Inferior parietal cortex (tissue), 1 donor: ENCODE results near the gene SLC15A3.

Source experiments
- DNase-seq: peaks from one replicate; pipeline ENCODE4 v3.0.0-alpha.2; 2016; ENCODE audit errors: extremely low spot score

Gene SLC15A3

DNA sequence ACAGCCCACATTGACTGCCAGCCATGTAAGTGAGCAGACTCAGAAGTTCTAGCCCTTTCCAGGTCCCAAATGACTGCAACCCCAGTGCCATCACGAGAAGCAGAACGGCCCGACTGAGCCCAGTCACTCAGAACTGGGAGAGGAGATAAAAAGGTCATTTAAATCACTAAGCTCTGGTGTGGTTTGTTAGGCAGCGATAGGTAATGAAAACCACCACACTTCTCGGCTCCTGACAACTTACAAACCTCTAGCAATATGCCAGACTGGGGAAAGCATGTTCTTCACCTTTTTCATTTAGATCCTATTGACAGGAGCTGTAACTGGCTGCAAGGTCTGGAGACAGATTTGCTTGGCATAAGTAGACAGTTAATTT lies 6.7 kb downstream of the SLC15A3 start:
- no peak for DNase-seq

- no peak for DNase-seq
These were observed 7.3 kb downstream of the SLC15A3 start for GRCh38 chr11:60944490-60945294.

DNA sequence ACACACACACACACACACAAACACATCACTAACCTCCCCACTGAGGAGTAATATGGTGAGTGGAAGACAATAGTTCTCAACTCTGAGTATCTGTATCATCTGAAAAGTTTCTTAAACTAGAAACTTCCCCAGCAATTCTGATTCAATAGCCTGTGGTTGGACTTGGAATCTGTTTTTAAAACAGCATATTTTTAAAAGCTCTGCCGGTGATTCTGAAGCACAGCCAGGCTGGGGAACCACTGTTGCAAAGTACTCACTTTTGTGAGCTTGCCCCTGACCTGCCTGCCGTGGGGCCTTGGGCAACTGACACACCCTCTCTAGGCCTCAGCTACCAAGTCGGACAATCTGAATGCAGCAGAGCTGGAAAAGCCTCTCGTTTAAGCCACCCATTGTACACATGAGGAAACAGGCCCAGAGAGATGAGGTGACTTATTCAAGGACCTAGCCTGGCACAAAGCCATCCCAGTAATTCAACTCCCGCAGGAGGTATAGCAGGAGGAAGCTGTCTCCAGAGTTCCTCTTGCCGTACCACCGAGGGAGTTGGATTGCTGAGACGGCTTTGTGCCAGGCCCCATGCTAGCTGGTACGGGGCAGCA lies 8.9 kb downstream of the SLC15A3 start:
- DNase-seq, result no peak

DNA sequence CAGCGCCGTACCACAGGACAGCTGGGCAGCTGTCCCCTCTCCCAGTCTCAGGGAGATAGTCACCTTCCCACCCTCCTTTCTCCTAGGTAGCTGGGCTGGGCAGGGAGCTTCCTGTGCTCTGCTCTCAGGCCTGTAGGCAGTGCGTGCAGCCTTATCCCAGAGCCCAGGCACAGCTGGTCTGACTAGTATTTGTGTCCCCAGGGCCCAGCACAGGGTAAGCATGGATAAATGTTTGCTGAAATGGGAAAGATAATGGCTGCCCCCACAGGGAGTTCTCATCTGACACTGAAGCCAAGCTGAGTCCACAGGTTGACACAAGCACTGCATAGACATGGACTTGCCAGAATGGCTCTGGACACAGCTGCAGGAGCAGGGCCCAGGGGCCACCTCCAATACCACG lies 9.8 kb downstream of the SLC15A3 start:
- DNase-seq, result no peak

- no peak for DNase-seq
These were observed 10.4 kb downstream of the SLC15A3 start for GRCh38 chr11:60941371-60942119.

- no peak for DNase-seq
These were observed 12.1 kb downstream of the SLC15A3 start for GRCh38 chr11:60939855-60940254.

DNA sequence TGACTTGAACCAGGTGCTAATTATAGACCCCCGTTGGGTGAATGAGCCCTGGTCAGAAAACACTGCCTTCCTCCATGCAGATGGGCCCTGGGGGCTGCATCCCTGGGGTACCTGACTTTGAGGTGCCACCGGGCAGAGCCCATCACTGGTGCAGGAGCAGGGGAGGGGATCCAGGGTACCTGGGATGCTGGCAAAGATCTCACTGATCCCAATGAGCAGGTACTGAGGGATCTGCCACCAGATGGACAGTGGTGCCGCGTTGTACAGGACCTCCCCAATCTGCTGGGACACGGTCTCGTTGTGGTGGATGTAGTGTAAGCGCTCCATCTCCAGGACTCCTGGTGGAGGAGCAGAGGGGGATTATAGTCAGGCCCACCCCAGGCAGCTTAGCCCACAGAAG lies 12.7 kb downstream of the SLC15A3 start:
- no peak for DNase-seq

GRCh38 chr11:60938500-60938899 lies 13.5 kb downstream of the SLC15A3 start:
- DNase-seq, result no peak

DNA sequence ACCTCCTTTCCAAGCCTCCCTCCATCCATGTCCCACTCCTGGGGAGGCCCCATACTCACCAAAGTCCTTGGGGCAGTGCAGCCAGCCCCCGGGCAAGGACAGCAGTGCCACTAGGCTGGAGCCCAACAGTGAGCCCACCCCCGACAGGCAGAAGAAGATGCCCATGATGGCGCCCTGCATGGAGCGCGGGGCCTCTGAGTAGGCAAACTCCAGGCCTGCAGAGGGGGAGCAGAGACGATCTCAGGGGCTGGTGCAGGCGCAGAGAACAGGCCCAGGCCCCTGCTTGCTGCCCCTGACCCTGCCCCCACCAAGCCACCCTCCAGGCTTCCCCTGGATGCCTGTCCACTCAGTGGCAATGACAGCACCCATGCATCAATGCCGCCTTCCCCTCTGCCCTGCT lies 14.2 kb downstream of the SLC15A3 start:
- DNase-seq, result no peak

DNA sequence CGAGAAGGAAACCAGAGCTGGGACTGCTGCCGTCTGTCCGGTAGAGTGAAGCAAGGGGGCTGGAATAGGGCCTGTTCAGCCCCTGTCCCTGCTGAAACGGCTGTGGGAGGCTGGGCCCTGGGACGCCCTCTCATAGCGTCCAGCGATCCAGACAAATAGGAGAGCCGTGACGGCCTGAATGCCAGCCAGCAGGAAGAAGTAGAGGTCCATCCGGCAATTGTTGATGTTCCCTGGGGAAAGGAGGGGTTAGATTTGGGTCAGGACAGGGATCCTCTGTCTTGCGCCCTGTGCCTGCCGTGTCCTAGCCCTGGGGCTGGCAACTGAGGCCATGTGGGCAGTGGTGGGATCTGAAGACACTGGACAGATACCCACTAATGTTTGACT lies 14.8 kb downstream of the SLC15A3 start:
- no peak for DNase-seq

DNA sequence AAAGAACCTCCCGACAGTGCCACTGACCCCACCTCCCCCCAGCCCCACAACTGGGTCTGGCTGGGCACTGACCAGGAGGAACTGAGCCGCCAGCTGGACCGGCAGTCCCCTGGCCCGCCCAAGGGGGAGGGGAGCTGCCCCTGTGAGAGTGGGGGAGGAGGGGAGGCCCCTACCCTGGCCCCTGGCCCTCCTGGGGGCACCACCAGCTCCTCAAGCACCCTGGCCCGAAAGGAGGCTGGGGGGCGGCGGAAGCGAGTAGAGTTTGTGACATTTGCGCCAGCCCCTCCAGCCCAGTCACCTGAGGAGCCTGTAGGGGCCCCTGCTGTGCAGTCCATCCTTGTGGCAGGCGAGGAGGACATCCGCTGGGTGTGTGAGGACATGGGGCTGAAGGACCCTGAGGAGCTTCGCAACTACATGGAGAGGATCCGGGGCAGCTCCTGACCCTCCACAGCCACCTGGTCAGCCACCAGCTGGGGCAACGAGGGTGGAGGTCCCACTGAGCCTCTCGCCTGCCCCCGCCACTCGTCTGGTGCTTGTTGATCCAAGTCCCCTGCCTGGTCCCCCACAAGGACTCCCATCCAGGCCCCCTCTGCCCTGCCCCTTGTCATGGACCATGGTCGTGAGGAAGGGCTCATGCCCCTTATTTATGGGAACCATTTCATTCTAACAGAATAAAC lies 15.4 kb downstream of the SLC15A3 start:
- no peak for DNase-seq

DNA sequence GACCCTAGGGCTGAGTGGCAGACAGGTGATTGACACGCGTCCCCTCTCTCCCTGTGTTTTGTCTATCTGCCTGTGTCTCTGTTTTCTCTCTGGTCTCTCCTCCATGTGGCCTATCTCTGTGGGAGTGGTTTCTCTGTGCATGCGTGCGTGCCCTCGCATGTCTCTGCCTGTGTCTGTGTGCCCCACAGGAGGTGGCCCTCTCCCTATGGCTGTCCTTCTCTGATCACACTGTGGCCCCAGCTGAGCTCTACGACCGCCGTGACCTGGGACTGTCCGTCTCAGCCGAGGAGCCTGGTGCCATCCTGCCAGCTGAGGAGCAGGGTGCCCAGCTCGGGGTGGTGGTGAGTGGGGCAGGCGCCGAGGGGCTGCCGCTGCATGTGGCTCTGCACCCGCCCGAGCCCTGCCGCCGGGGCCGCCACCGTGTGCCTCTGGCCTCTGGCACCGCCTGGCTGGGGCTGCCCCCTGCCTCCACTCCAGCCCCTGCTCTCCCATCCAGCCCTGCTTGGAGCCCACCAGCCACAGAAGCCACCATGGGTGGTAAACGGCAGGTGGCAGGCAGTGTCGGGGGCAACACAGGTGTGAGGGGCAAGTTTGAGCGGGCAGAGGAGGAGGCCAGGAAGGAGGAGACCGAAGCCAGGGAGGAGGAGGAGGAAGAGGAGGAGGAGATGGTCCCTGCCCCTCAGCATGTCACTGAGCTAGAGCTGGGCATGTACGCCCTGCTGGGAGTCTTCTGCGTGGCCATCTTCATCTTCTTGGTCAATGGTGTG lies 16.1 kb downstream of the SLC15A3 start:
- no peak for DNase-seq

GRCh38 chr11:60934790-60935605 lies 17.0 kb downstream of the SLC15A3 start:
- DNase-seq, result no peak

GRCh38 chr11:60934124-60934789 lies 17.7 kb downstream of the SLC15A3 start:
- DNase-seq, result no peak

DNA sequence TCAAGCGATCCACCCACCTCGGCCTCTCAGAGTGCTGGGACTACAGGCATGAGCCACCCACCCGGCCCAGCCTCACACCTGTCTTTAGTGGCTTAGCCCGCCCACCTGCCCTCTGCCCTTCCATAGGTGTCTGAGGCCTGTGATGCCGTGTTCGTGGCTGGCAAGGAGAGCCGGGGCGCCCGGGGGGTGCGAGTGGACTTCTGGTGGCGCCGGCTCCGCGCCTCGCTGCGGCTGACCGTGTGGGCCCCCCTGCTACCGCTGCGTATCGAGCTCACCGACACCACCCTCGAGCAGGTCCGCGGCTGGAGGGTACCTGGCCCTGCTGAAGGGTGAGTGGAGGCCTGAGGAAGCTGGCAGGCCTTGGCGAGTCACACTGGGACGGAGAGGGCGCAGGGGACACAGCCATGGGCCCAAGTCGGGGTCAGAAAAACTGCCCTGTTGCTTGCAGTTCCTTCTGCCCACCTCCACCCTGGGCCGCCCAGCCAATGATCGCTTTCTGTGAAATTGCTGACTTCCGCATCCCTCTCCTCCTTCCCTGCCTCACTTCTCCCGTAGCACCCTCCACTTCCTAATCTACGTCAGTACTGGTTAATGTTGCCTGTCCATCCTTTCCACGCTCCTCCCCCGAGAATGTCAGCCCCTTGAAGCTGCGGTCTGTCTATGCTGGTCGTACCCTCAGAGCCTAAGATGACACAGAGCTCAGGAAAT lies 18.4 kb downstream of the SLC15A3 start:
- DNase-seq, result no peak

- no peak for DNase-seq
These were observed 19.2 kb downstream of the SLC15A3 start for GRCh38 chr11:60932605-60933356.

- no peak for DNase-seq
These were observed 20.1 kb downstream of the SLC15A3 start for GRCh38 chr11:60931917-60932316.

GRCh38 chr11:60930394-60930793 lies 21.6 kb downstream of the SLC15A3 start:
- no peak for DNase-seq

- DNase-seq, result no peak
These were observed 22.2 kb downstream of the SLC15A3 start for GRCh38 chr11:60929764-60930163.
